IMR-90 (cell line): Measurements from ENCODE around the gene MCF2L. TPM values are rescaled to one million over a fixed set of nuclear protein-coding genes. Genes with fewer than 3 reads are reported as not detected.

ENCODE experiments used
- ATAC-seq: fragments of 200-7000 bp; cut with Tn5 transposase; 2 replicates; pipeline ENCODE4 v1.9.1; 2020; ENCODE audit warnings: low read depth, mild to moderate bottlenecking, moderate library complexity
- BruUV-seq: library from RNA; stranded (reverse); fragments of 400-500 nt; replicated peaks from 2 replicates; lab custom pipeline; 2021; lab: Mats Ljungman, UMichigan
- CTCF ChIA-PET: fragments of 300-600 bp; formaldehyde crosslinking; extraction: SDS; loops from one replicate; lab custom pipeline; 2021; ENCODE audit warnings: antibody characterized with exemption; lab: Yijun Ruan, JAX
- POLR2A ChIA-PET: fragments of 300-600 bp; sonication (Branson Sonifier 250); formaldehyde crosslinking; loops from one replicate; lab custom pipeline; 2022; ENCODE audit warnings: antibody characterized with exemption; ENCODE audit not compliant: unreplicated experiment; lab: Charles Lee
- DNase-seq: peaks from one replicate; pipeline ENCODE4 v3.0.0; 2013
- H2AFZ ChIP-seq: replicated peaks from 2 replicates; pipeline ENCODE3; 2013; ENCODE audit warnings: low read length, mild to moderate bottlenecking; ENCODE audit not compliant: poor library complexity
- H2AK5ac ChIP-seq: 2 replicates; pipeline ENCODE4 v1.6.1; 2013; ENCODE audit warnings: low read depth, low read length, inconsistent platforms
- H2AK9ac ChIP-seq: replicated peaks from 2 replicates; pipeline ENCODE3; 2013; ENCODE audit warnings: mild to moderate bottlenecking, low read depth, low read length, moderate library complexity; ENCODE audit not compliant: poor library complexity
- H2BK120ac ChIP-seq: 2 replicates; pipeline ENCODE4 v1.6.1; 2013; ENCODE audit warnings: low read depth, low read length, inconsistent platforms
- H2BK15ac ChIP-seq: 3 replicates; pipeline ENCODE4 v1.6.1; 2013; ENCODE audit warnings: low read depth, low read length, inconsistent platforms
- H2BK20ac ChIP-seq: 2 replicates; pipeline ENCODE4 v1.6.1; 2013; ENCODE audit warnings: low read depth, mild to moderate bottlenecking, inconsistent platforms, low read length, moderate library complexity
- H2BK5ac ChIP-seq: 2 replicates; pipeline ENCODE4 v1.6.1; 2013; ENCODE audit warnings: mild to moderate bottlenecking, low read depth, low read length, inconsistent platforms; ENCODE audit not compliant: poor library complexity, severe bottlenecking
- H3K14ac ChIP-seq: replicated peaks from 2 replicates; pipeline ENCODE4 v1.6.1; 2013; ENCODE audit warnings: low read depth, low read length, inconsistent platforms
- H3K18ac ChIP-seq: 2 replicates; pipeline ENCODE4 v1.6.1; 2013; ENCODE audit warnings: low read depth, low read length, control low read depth
- H3K23ac ChIP-seq: 2 replicates; pipeline ENCODE4 v1.6.1; 2013; ENCODE audit warnings: low read depth, low read length, inconsistent platforms
- H3K27ac ChIP-seq: 2 replicates; pipeline ENCODE4 v1.5.1; 2013; ENCODE audit warnings: mild to moderate bottlenecking, control low read depth, low read length; ENCODE audit not compliant: insufficient read depth
- H3K27me3 ChIP-seq: 2 replicates; pipeline ENCODE4 v1.6.1; 2013; ENCODE audit warnings: low read length; ENCODE audit not compliant: control insufficient read depth, insufficient read depth
- H3K36me3 ChIP-seq: 2 replicates; pipeline ENCODE4 v1.6.1; 2013; ENCODE audit warnings: low read length, mixed read lengths; ENCODE audit not compliant: control insufficient read depth, insufficient read depth
- H3K4ac ChIP-seq: 2 replicates; pipeline ENCODE4 v1.6.1; 2013; ENCODE audit warnings: low read depth, low read length, inconsistent platforms
- H3K4me1 ChIP-seq: 2 replicates; pipeline ENCODE4 v1.6.1; 2013; ENCODE audit warnings: low read length, mixed read lengths; ENCODE audit not compliant: control insufficient read depth, insufficient read depth
- H3K4me2 ChIP-seq: 2 replicates; pipeline ENCODE4 v1.6.1; 2013; ENCODE audit warnings: low read depth, mild to moderate bottlenecking, control low read depth, low read length, moderate library complexity
- H3K4me3 ChIP-seq: 2 replicates; pipeline ENCODE4 v1.5.1; 2013; ENCODE audit warnings: low read depth, mild to moderate bottlenecking, control low read depth, low read length, moderate library complexity; ENCODE audit not compliant: insufficient read depth
- H3K56ac ChIP-seq: 2 replicates; pipeline ENCODE4 v1.6.1; 2013; ENCODE audit warnings: low read length, inconsistent platforms; ENCODE audit not compliant: insufficient read depth; ENCODE audit errors: extremely low read depth
- H3K79me1 ChIP-seq, 2 experiments: 2 replicates each; pipeline ENCODE4 v1.6.1; 2013; ENCODE audit warnings: low read length in 2 of 2, inconsistent platforms in 1 of 2, low read depth in 1 of 2
- H3K9ac ChIP-seq: 2 replicates; pipeline ENCODE4 v1.6.1; 2013; ENCODE audit warnings: low read depth, low read length, control low read depth
- H3K9me1 ChIP-seq: 2 replicates; pipeline ENCODE4 v1.6.1; 2013; ENCODE audit warnings: low read length, inconsistent platforms; ENCODE audit not compliant: insufficient read depth
- H3K9me3 ChIP-seq: 2 replicates; pipeline ENCODE4 v1.6.1; 2013; ENCODE audit warnings: low read length; ENCODE audit not compliant: control insufficient read depth, insufficient read depth
- H4K20me1 ChIP-seq: 2 replicates; pipeline ENCODE4 v1.6.1; 2013; ENCODE audit warnings: low read length, inconsistent platforms; ENCODE audit not compliant: insufficient read depth
- H4K5ac ChIP-seq: 2 replicates; pipeline ENCODE4 v1.6.1; 2013; ENCODE audit warnings: mild to moderate bottlenecking, low read depth, low read length, control low read depth
- H4K8ac ChIP-seq, 2 experiments: 2 replicates each; pipeline ENCODE4 v1.6.1; 2013; ENCODE audit warnings: low read depth in 2 of 2, low read length in 2 of 2, control low read depth in 1 of 2, inconsistent platforms in 1 of 2
- H4K91ac ChIP-seq: 2 replicates; pipeline ENCODE4 v1.6.1; 2013; ENCODE audit warnings: low read depth, low read length, inconsistent platforms; ENCODE audit not compliant: insufficient read depth
- BHLHE40 ChIP-seq: fragments of 150-350 bp; IDR thresholded peaks from 2 replicates; pipeline ENCODE4 v1.6.1; 2016; ENCODE audit warnings: mild to moderate bottlenecking, low read depth, low read length
- CEBPB ChIP-seq: IDR thresholded peaks from 2 replicates; pipeline ENCODE4 v1.6.1; 2012; ENCODE audit warnings: low read depth, low read length, improper control_type of control experiment
- CHD1 ChIP-seq: IDR thresholded peaks from 2 replicates; pipeline ENCODE4 v1.6.1; 2012; ENCODE audit warnings: low read depth, low read length, improper control_type of control experiment
- CTCF ChIP-seq: conservative IDR thresholded peaks from 2 replicates; pipeline ENCODE4 v1.5.1; 2012; ENCODE audit warnings: mild to moderate bottlenecking, low read depth, low read length, improper control_type of control experiment
- ELK1 ChIP-seq: fragments of 150-350 bp; IDR thresholded peaks from 2 replicates; pipeline ENCODE4 v1.6.1; 2016; ENCODE audit warnings: low read depth, mild to moderate bottlenecking, low read length, moderate library complexity, borderline replicate concordance
- FOS ChIP-seq: fragments of 150-350 bp; IDR thresholded peaks from 2 replicates; pipeline ENCODE4 v1.6.1; 2016; ENCODE audit warnings: low read depth, low read length
- MAFK ChIP-seq: IDR thresholded peaks from 2 replicates; pipeline ENCODE4 v1.6.1; 2012; ENCODE audit warnings: low read depth, low read length, improper control_type of control experiment
- MAZ ChIP-seq: IDR thresholded peaks from 2 replicates; pipeline ENCODE4 v1.6.1; 2012; ENCODE audit warnings: low read depth, mild to moderate bottlenecking, low read length, improper control_type of control experiment, moderate library complexity, borderline replicate concordance
- MXI1 ChIP-seq: IDR thresholded peaks from 2 replicates; pipeline ENCODE4 v1.6.1; 2012; ENCODE audit warnings: low read depth, mild to moderate bottlenecking, low read length, moderate library complexity, borderline replicate concordance
- NFE2L2 ChIP-seq: fragments of 150-350 bp; IDR thresholded peaks from 2 replicates; pipeline ENCODE4 v1.6.1; 2016; ENCODE audit warnings: low read depth, mild to moderate bottlenecking, low read length
- POLR2A ChIP-seq: IDR thresholded peaks from 2 replicates; pipeline ENCODE4 v1.6.1; 2012; ENCODE audit warnings: mild to moderate bottlenecking, low read depth, low read length
- RAD21 ChIP-seq: IDR thresholded peaks from 2 replicates; pipeline ENCODE4 v1.6.1; 2012; ENCODE audit warnings: low read length, improper control_type of control experiment
- RCOR1 ChIP-seq: IDR thresholded peaks from 2 replicates; pipeline ENCODE4 v1.6.1; 2012; ENCODE audit warnings: mild to moderate bottlenecking, low read length, improper control_type of control experiment; ENCODE audit not compliant: insufficient replicate concordance
- RFX5 ChIP-seq: IDR thresholded peaks from 2 replicates; pipeline ENCODE4 v1.8.0; 2012; ENCODE audit warnings: low read depth, mild to moderate bottlenecking, low read length, moderate library complexity
- SMC3 ChIP-seq: fragments of 150-350 bp; IDR thresholded peaks from 2 replicates; pipeline ENCODE4 v1.6.1; 2016; ENCODE audit warnings: low read depth, mild to moderate bottlenecking, antibody characterized with exemption, low read length, moderate library complexity
- USF2 ChIP-seq: fragments of 150-350 bp; IDR thresholded peaks from 2 replicates; pipeline ENCODE4 v1.6.1; 2017; ENCODE audit warnings: mild to moderate bottlenecking, antibody characterized with exemption, low read length, low read depth
- WGBS, 2 experiments: methylation state at CpG; one replicate each; pipeline versions ENCODE4 v1.1.5 to v1.1.7; 2013; ENCODE audit warnings: missing lambda C conversion rate in 2 of 2; ENCODE audit not compliant: insufficient read length in 1 of 2; ENCODE audit errors: extremely low coverage in 2 of 2; 5-methylcytosine and 5-hydroxymethylcytosine counted together
- dilution Hi-C: fragments of 300-500 bp; cut with HindIII; formaldehyde crosslinking; loops from one replicate; pipeline ENCODE4 v1.14.3; 2018; ENCODE audit warnings: low sequenced_read_pairs; ENCODE audit not compliant: unreplicated experiment
- in situ Hi-C: fragments of 300-500 bp; cut with MboI; formaldehyde crosslinking; loops from 3 replicates; pipeline ENCODE4 v1.14.3; 2019; ENCODE audit warnings: low sequenced_read_pairs, inconsistent platforms, mixed read lengths
- intact Hi-C: fragments of 100-400 bp; cut with micrococcal nuclease; formaldehyde crosslinking; loops from 2 replicates; pipeline ENCODE4 v1.10.0; 2022
- polyA plus RNA-seq, 3 experiments: library from polyadenylated mRNA; depleted of rRNA; stranded (reverse); fragments of >200 nt; gene quantifications; 2 replicates each; pipeline ENCODE4 v1.2.3, GENCODE V29; 2012; ENCODE audit warnings: low replicate concordance in 1 of 3
- total RNA-seq: library from RNA; depleted of rRNA; stranded (reverse); fragments of >200 nt; gene quantifications from 2 replicates; pipeline ENCODE4 v1.2.3, GENCODE V29; 2012

Gene MCF2L
- total and polyA plus RNA-seq, 2 of the 4 experiments (the other 2 are of a cell fraction), result 0.18 TPM; not detected in 1

GRCh38 chr13:112979406-112979902 lies 10.4 kb downstream of the MCF2L start:
- ATAC-seq (no peak), DNase-seq (no peak)
- Histone ChIP-seq H3K18ac (no peak overlapping the region), H3K27me3 (peaks cover 62% of the 10 kb centered on the region), H3K4me1 (no peaks in the 10 kb centered on the region), H3K56ac (no peak overlapping the region), H2AK5ac (no peak overlapping the region), H3K23ac (no peak overlapping the region), H3K9ac (no peak overlapping the region), H4K91ac (no peak overlapping the region), H3K79me1 (no peaks in the 10 kb centered on the region), H3K9me1 (no peaks in the 10 kb centered on the region), H4K8ac (no peak overlapping the region), H2BK15ac (no peak overlapping the region), H4K20me1 (no peaks in the 10 kb centered on the region), H2BK120ac (no peak overlapping the region), H3K4ac (no peak overlapping the region), H3K27ac (no peak overlapping the region), H3K36me3 (no peaks in the 10 kb centered on the region), H3K9me3 (no peaks in the 10 kb centered on the region), H3K4me3 (no peak overlapping the region), H2BK20ac (no peak overlapping the region), H2AFZ (peak overlapping the region; percentile 11), H4K5ac (no peak overlapping the region), H2BK5ac (no peak overlapping the region), H3K4me2 (no peak overlapping the region), H2AK9ac (no peak overlapping the region), H3K14ac (no peak overlapping the region)
- in situ Hi-C loops (no loop called here), intact Hi-C loops (no loop called here), dilution Hi-C loops (no loop called here)
- WGBS, 2 experiments, result 84% methylated on average over 13 of the region's 24 CpGs; no CpG with 5 or more reads in 1 of the 2 experiments
- no peak for TF ChIP-seq SMC3
- TF ChIP-seq ELK1, result no peak
- no peak for TF ChIP-seq RFX5
- TF ChIP-seq CTCF, result no peak
- TF ChIP-seq POLR2A, result no peak
- no peak for TF ChIP-seq MAFK
- TF ChIP-seq BHLHE40, result no peak
- no peak for TF ChIP-seq MXI1
- TF ChIP-seq MAZ, result no peak
- no peak for TF ChIP-seq NFE2L2
- no peak for TF ChIP-seq USF2
- TF ChIP-seq CHD1, result no peak
- TF ChIP-seq CEBPB, result no peak
- no peak for TF ChIP-seq FOS
- no peak for TF ChIP-seq RCOR1
- no peak for TF ChIP-seq RAD21
- ChIA-PET POLR2A (no interaction called here), CTCF (no interaction called here)
- no TSS peak for BruUV-seq
